Gastrocnemius medialis (tissue), 4 donors: ENCODE measurements around the gene SOHLH1. TPM values are rescaled to one million over a fixed set of nuclear protein-coding genes. Genes with fewer than 3 reads are reported as not detected.

Experiments used
- ATAC-seq, 2 donors: fragments of 150-250 bp; one replicate each; pipeline ENCODE4 v1.9.1; 2016
- DNase-seq, 2 donors: peaks; one replicate each; pipeline ENCODE4 v3.0.0-alpha.2; 2019
- H3K27ac ChIP-seq, 4 donors: fragments of 200-600 bp; sonication (generic); 1 replicate in 1 of 4; 2 replicates in 3 of 4; pipeline ENCODE4 v1.5.1; 2016 to 2018; ENCODE audit warnings: mild to moderate bottlenecking in 2 of 4, moderate library complexity in 1 of 4
- H3K27me3 ChIP-seq, 3 donors: fragments of 200-600 bp; sonication (generic) in 2 of 3; 1 replicate in 1 of 3; 2 replicates in 2 of 3; pipeline versions ENCODE4 v1.5.1 to v1.6.0; 2016 to 2019; ENCODE audit warnings: mild to moderate bottlenecking in 1 of 3, moderate library complexity in 1 of 3
- H3K36me3 ChIP-seq, 2 donors: fragments of 200-600 bp; sonication (generic) in 1 of 2; one replicate each; pipeline ENCODE4 v1.5.1; 2017 to 2018
- H3K4me1 ChIP-seq, 2 donors: fragments of 200-600 bp; sonication (generic) in 1 of 2; one replicate each; pipeline ENCODE4 v1.5.1; 2016 to 2017; ENCODE audit warnings: mild to moderate bottlenecking in 2 of 2
- H3K4me3 ChIP-seq, 4 donors: fragments of 200-600 bp; sonication (generic) in 3 of 4; 1 replicate in 1 of 4; 2 replicates in 3 of 4; pipeline ENCODE4 v1.5.1; 2016 to 2019; ENCODE audit warnings: mild to moderate bottlenecking in 2 of 4
- H3K9me3 ChIP-seq, 3 donors: fragments of 200-600 bp; sonication (generic) in 2 of 3; 1 replicate in 1 of 3; 2 replicates in 2 of 3; pipeline ENCODE4 v1.5.1; 2016 to 2019
- CTCF ChIP-seq, 5 experiments: fragments of 450-650 bp in 3 of 5; fragments of 200-600 bp in 2 of 5; sonication (generic) in 2 of 5; IDR thresholded peaks in 4 of 5; conservative IDR thresholded peaks in 1 of 5; 1 replicate in 4 of 5; 2 replicates in 1 of 5; pipeline ENCODE4 v1.5.1; 2016 to 2019; ENCODE audit warnings: antibody characterized with exemption in 5 of 5, mild to moderate bottlenecking in 3 of 5, moderate library complexity in 3 of 5
- POLR2A ChIP-seq, 2 donors: fragments of 450-650 bp; IDR thresholded peaks; one replicate each; pipeline ENCODE4 v1.6.1; 2017; ENCODE audit warnings: antibody characterized with exemption in 2 of 2, mild to moderate bottlenecking in 2 of 2, moderate library complexity in 2 of 2
- in situ Hi-C, 4 donors: fragments of 200-750 bp; cut with MboI; loops; one replicate each; pipeline versions ENCODE4 v1.15.0 to v1.8.0; 2017; ENCODE audit warnings: low sequenced_read_pairs in 4 of 4
- intact Hi-C: fragments of 100-400 bp; cut with DNase I; formaldehyde crosslinking; loops from one replicate; pipeline ENCODE4 v1.15.1; 2023; ENCODE audit warnings: low total_unique reads
- total RNA-seq, 4 donors: library from RNA; depleted of rRNA; stranded (reverse); fragments of >200 nt; gene quantifications; one replicate each; pipeline versions ENCODE4 v1.1.0 to v1.2.3, GENCODE V29; 2016

The SOHLH1 gene
- total RNA-seq, 4 donors from 2014 or later: not detected

- Histone ChIP-seq H3K36me3 (no peaks in the 10 kb centered on the region), H3K9me3 (no peaks in the 10 kb centered on the region), H3K4me3 (no peak overlapping the region), H3K27ac (no peak overlapping the region), H3K27me3 (peaks cover 0 to 3% (median 0%) of the 10 kb centered on the region in 3 donors), H3K4me1 (no peaks in the 10 kb centered on the region)
- ATAC-seq (no peak), DNase-seq (no peak)
- TF ChIP-seq CTCF (IDR thresholded peaks at IDR 0.05 in 4 of 5, conservative IDR thresholded peaks at IDR 0.05 in 1 of 5): no peak
- TF ChIP-seq POLR2A (IDR thresholded peaks at IDR 0.05): no peak
- in situ Hi-C loops (no loop called here), intact Hi-C loops (no loop called here)
Measured at GRCh38 chr9:135649508-135649907, 49.8 kb downstream of the SOHLH1 start.

- no peaks in the 10 kb centered on the region for H3K4me1 ChIP-seq
- H3K27ac ChIP-seq: no peak overlapping the region
- DNase-seq (no peak), ATAC-seq (no peak)
- intact Hi-C loops: no loop called here
- H3K36me3 ChIP-seq: no peaks in the 10 kb centered on the region
- in situ Hi-C loops: no loop called here
- no peaks in the 10 kb centered on the region for H3K9me3 ChIP-seq
- H3K27me3 ChIP-seq: peaks cover 0 to 3% (median 0%) of the 10 kb centered on the region in 3 donors
- TF ChIP-seq POLR2A (IDR thresholded peaks at IDR 0.05) (no peak), CTCF (IDR thresholded peaks at IDR 0.05 in 4 of 5, conservative IDR thresholded peaks at IDR 0.05 in 1 of 5) (no peak)
- H3K4me3 ChIP-seq: no peak overlapping the region
Measured at GRCh38 chr9:135648494-135649410, 50.5 kb downstream of the SOHLH1 start.

GRCh38 chr9:135647884-135648283, 51.4 kb downstream of the SOHLH1 start:
- no peak for TF ChIP-seq CTCF (IDR thresholded peaks at IDR 0.05 in 4 of 5, conservative IDR thresholded peaks at IDR 0.05 in 1 of 5)
- no peak for TF ChIP-seq POLR2A (IDR thresholded peaks at IDR 0.05)
- intact Hi-C loops (no loop called here), in situ Hi-C loops (no loop called here)
- DNase-seq (no peak), ATAC-seq (no peak)
- peaks cover 0 to 3% (median 0%) of the 10 kb centered on the region in 3 donors for H3K27me3 ChIP-seq
- H3K4me3 ChIP-seq: no peak overlapping the region
- no peaks in the 10 kb centered on the region for H3K9me3 ChIP-seq
- H3K36me3 ChIP-seq: no peaks in the 10 kb centered on the region
- no peaks in the 10 kb centered on the region for H3K4me1 ChIP-seq
- H3K27ac ChIP-seq: no peak overlapping the region

- intact Hi-C loops: no loop called here
- Histone ChIP-seq H3K9me3 (no peaks in the 10 kb centered on the region), H3K36me3 (no peaks in the 10 kb centered on the region), H3K27me3 (peaks cover 0 to 4% (median 0%) of the 10 kb centered on the region in 3 donors), H3K4me3 (no peak overlapping the region), H3K27ac (no peak overlapping the region), H3K4me1 (no peaks in the 10 kb centered on the region)
- TF ChIP-seq POLR2A (IDR thresholded peaks at IDR 0.05): no peak
- no peak for TF ChIP-seq CTCF (IDR thresholded peaks at IDR 0.05 in 4 of 5, conservative IDR thresholded peaks at IDR 0.05 in 1 of 5)
- no peak for ATAC-seq
- DNase-seq: no peak
- in situ Hi-C loops: no loop called here
Measured at GRCh38 chr9:135644631-135645218, 54.6 kb downstream of the SOHLH1 start.

Other genes starting within 250 kb of the SOHLH1 start
- gene PPP1R26, start 219.7 kb downstream of the SOHLH1 start, total RNA-seq: 1 to 10 TPM; 2.6 to 7.1 (median 5.1) TPM
- gene MRPS2, start 198.8 kb downstream of the SOHLH1 start, total RNA-seq: 100 to 1,000 TPM in 1 of 4 donors, 10 to 100 TPM in 3; 48.8 to 108 (median 69.5) TPM
- not detected for gene LCN1, start 178.0 kb downstream of the SOHLH1 start, total RNA-seq
- not detected for gene OBP2A, start 153.4 kb downstream of the SOHLH1 start, total RNA-seq
- gene PAEP, start 137.7 kb downstream of the SOHLH1 start, total RNA-seq: not detected
- not detected for gene GLT6D1, start 59.9 kb downstream of the SOHLH1 start, total RNA-seq
- not detected for gene LCN9, start 36.2 kb downstream of the SOHLH1 start, total RNA-seq
- gene KCNT1, start 2.7 kb upstream of the SOHLH1 start, total RNA-seq: 1 to 10 TPM; 2.3 to 8.7 (median 5.3) TPM
- gene CAMSAP1, start 208.1 kb upstream of the SOHLH1 start, total RNA-seq: 10 to 100 TPM; 54.8 to 94.9 (median 82.9) TPM